Immature natural killer cell (primary cell): ENCODE results near the gene ABI3BP. TPM values are rescaled to one million over a fixed set of nuclear protein-coding genes. Genes with fewer than 3 reads are reported as not detected.

Experiments used
- DNase-seq, 3 donors: peaks; one replicate each; pipeline ENCODE4 v3.0.0; 2022; ENCODE audit warnings: mixed read lengths in 1 of 3
- H3K27ac Mint-ChIP-seq, 6 donors: one replicate each; pipeline ENCODE4 v1.8.0; 2020; ENCODE audit warnings: mixed read lengths in 6 of 6, mild to moderate bottlenecking in 5 of 6, inconsistent platforms in 4 of 6, moderate library complexity in 3 of 6
- H3K27me3 Mint-ChIP-seq, 3 donors: one replicate each; pipeline ENCODE4 v1.8.0; 2020 to 2021; ENCODE audit warnings: low read depth in 3 of 3, mild to moderate bottlenecking in 3 of 3, mixed read lengths in 3 of 3, moderate library complexity in 3 of 3, inconsistent platforms in 1 of 3
- H3K36me3 Mint-ChIP-seq, 3 donors: one replicate each; pipeline ENCODE4 v1.8.0; 2020; ENCODE audit warnings: mixed read lengths in 3 of 3, inconsistent platforms in 2 of 3, mild to moderate bottlenecking in 2 of 3
- H3K4me1 Mint-ChIP-seq, 2 donors: one replicate each; pipeline ENCODE4 v1.8.0; 2020; ENCODE audit warnings: inconsistent platforms in 2 of 2, mild to moderate bottlenecking in 2 of 2, mixed read lengths in 2 of 2, moderate library complexity in 1 of 2
- H3K4me3 Mint-ChIP-seq, 5 donors: one replicate each; pipeline ENCODE4 v1.8.0; 2020; ENCODE audit warnings: mild to moderate bottlenecking in 5 of 5, mixed read lengths in 5 of 5, inconsistent platforms in 3 of 5, moderate library complexity in 3 of 5
- H3K9me3 Mint-ChIP-seq, 6 donors: one replicate each; pipeline ENCODE4 v1.8.0; 2020; ENCODE audit warnings: mild to moderate bottlenecking in 6 of 6, mixed read lengths in 6 of 6, inconsistent platforms in 4 of 6, moderate library complexity in 3 of 6
- polyA plus RNA-seq, 3 donors: library from polyadenylated mRNA; unstranded; fragments of 300-500 nt; fragmentation: Illumina TruSeq; gene quantifications; one replicate each; pipeline ENCODE4 v1.2.3, GENCODE V29; 2021

The ABI3BP gene
- polyA plus RNA-seq, 3 donors from 2014 or later = not detected

DNA sequence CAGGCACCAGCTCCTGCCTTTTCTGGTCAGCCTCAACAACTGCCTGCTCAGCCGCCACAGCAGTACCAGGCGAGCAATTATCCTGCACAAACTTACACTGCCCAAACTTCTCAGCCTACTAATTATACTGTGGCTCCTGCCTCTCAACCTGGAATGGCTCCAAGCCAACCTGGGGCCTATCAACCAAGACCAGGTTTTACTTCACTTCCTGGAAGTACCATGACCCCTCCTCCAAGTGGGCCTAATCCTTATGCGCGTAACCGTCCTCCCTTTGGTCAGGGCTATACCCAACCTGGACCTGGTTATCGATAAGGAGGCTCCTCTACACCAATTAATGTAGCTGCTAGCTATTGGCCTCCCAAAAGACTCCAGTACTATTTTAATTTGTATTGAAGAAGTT lies 245.0 kb downstream of the ABI3BP start:
- Mint-ChIP-seq H3K4me1 (no peaks in the 10 kb centered on the region), H3K36me3 (peaks cover 28 to 45% (median 32%) of the 10 kb centered on the region in 3 donors), H3K27ac (peak overlapping the region in 1 of 6 donors; percentile 41), H3K9me3 (no peaks in the 10 kb centered on the region), H3K4me3 (no peak overlapping the region), H3K27me3 (no peaks in the 10 kb centered on the region)
- DNase-seq = no peak

DNA sequence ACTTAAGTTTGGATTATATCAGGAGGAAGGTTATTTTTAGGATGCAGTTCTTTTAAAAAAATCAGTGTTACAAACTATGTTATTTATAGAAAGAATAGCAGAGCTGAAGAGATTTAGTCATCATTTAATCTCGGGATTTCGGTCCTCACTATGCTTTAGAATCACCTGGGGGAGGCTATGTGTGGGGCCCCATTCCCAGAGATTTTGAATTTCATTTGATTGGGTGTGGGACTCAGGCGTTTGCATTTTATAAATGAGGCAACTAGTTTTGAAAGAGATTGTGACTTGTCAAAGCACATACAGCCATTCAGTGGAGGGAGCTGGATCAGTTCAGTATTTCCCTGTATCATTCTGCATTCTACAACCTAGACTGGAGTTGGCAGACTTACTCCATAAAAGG lies 247.1 kb downstream of the ABI3BP start:
- H3K4me1 Mint-ChIP-seq = no peaks in the 10 kb centered on the region
- H3K27me3 Mint-ChIP-seq = no peaks in the 10 kb centered on the region
- H3K9me3 Mint-ChIP-seq = no peaks in the 10 kb centered on the region
- H3K27ac Mint-ChIP-seq = no peak overlapping the region
- no peak overlapping the region for H3K4me3 Mint-ChIP-seq
- DNase-seq = no peak
- H3K36me3 Mint-ChIP-seq = peaks cover 29 to 38% (median 30%) of the 10 kb centered on the region in 3 donors

DNA sequence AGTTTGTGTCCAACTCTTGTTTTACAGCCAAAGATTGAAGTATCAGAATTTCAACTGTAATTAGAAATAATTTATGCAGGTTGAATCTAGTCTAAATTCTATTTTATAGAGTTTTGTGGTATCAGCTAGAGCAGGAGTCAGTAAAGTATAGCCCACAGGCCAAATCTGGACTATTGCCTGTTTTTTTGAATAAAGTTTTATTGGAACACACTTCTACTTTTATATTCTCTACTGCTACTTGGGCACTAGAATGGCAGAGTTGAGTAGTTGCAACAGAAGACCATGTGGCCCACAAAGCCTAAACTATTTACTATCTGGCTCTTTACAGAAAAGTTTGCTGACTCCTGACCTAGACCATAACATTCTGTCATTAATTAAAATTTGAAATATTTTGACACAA lies 247.6 kb downstream of the ABI3BP start:
- Mint-ChIP-seq H3K27me3 (no peaks in the 10 kb centered on the region), H3K36me3 (peaks cover 26 to 35% (median 30%) of the 10 kb centered on the region in 3 donors), H3K27ac (no peak overlapping the region), H3K4me1 (no peaks in the 10 kb centered on the region), H3K4me3 (no peak overlapping the region), H3K9me3 (no peaks in the 10 kb centered on the region)
- DNase-seq = no peak

DNA sequence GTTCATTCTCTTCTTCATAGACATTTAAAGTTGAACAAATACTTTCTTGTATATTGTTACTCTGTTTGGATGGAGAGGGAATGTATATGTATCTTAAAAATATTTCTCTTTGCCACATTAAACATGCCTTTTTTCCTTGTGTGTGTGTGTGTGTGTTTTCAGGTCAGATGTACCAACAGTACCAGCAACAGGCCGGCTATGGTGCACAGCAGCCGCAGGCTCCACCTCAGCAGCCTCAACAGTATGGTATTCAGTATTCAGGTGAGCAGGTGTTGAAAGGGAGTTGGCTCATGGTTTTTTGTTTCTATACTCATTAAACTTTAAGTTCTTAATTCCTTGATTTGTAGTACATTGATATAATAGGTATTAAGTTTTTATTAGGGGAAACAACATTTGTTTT lies 248.6 kb downstream of the ABI3BP start:
- H3K4me1 Mint-ChIP-seq = no peaks in the 10 kb centered on the region
- H3K9me3 Mint-ChIP-seq = no peaks in the 10 kb centered on the region
- no peak for DNase-seq
- peaks cover 22 to 32% (median 31%) of the 10 kb centered on the region in 3 donors for H3K36me3 Mint-ChIP-seq
- no peak overlapping the region for H3K4me3 Mint-ChIP-seq
- H3K27me3 Mint-ChIP-seq = no peaks in the 10 kb centered on the region
- peak overlapping the region in 2 of 6 donors; percentile 13 to 71 for H3K27ac Mint-ChIP-seq

DNA sequence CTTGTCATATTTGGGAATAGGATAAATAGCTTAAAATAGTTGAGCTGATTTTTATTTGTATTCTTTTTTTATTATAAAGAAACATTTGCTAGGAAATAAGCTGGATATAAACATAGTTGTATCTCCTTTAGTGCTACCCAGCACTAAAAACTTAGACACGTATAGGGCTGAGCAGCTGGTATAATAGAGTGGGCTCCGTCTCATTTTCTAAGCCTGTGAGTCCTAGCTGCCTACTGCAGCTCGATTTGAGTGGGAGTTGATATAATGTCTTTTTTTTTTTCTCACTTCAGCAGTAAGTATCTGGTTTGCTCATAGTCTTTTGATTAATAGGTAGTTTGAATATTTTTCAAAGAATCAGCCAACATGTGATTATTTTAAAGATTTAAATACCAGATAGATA lies 249.7 kb downstream of the ABI3BP start:
- Mint-ChIP-seq H3K27me3 (no peaks in the 10 kb centered on the region), H3K9me3 (no peaks in the 10 kb centered on the region), H3K27ac (no peak overlapping the region), H3K4me3 (no peak overlapping the region), H3K4me1 (no peaks in the 10 kb centered on the region), H3K36me3 (peaks cover 19 to 31% (median 26%) of the 10 kb centered on the region in 3 donors)
- no peak for DNase-seq

DNA sequence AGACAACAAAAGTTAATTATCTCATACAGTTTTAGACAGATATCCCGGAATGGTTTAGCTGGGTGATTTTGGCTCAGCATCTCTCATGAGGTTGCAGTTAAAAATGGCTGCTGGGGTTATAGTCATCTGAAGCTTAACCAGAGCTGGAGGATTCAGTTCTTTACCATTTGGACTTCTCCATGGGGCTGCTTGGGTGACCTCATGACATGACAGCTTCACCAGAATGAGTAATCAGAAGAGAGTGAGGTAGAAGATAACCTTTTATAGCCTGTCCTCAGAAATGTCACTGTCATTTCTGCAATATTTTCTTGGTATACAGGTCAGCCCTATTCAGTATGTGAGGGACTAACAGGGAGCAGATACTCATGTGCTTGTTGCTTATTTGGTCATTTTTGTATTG lies 253.0 kb downstream of the ABI3BP start:
- H3K36me3 Mint-ChIP-seq = peaks cover 23 to 28% (median 25%) of the 10 kb centered on the region in 3 donors
- H3K27me3 Mint-ChIP-seq = no peaks in the 10 kb centered on the region
- no peak overlapping the region for H3K4me3 Mint-ChIP-seq
- no peak for DNase-seq
- no peak overlapping the region for H3K27ac Mint-ChIP-seq
- H3K9me3 Mint-ChIP-seq = no peaks in the 10 kb centered on the region
- no peaks in the 10 kb centered on the region for H3K4me1 Mint-ChIP-seq

DNA sequence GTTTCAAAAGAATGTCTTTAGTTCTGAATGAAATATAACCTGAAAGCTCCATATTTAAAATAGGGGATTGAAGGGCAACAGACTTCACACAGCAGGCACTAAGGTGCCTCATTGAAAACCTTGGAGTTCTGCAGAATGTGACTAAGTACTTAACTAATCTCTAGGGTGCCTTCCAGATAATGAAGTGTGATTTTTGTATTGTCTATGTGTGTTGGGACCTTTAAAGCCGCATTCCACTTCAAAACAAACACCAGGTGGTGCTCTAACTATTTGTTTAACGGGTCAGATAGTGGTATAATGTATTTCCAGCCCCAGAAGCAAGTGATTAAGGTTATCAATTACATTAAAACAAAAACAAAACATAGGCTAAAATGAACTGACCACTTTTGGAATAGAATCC lies 255.9 kb downstream of the ABI3BP start:
- H3K36me3 Mint-ChIP-seq = peaks cover 24 to 37% (median 32%) of the 10 kb centered on the region in 3 donors
- no peak overlapping the region for H3K27ac Mint-ChIP-seq
- no peak for DNase-seq
- H3K4me3 Mint-ChIP-seq = no peak overlapping the region
- H3K27me3 Mint-ChIP-seq = no peaks in the 10 kb centered on the region
- no peaks in the 10 kb centered on the region for H3K9me3 Mint-ChIP-seq
- peaks cover 3 to 24% of the 10 kb centered on the region in 2 donors for H3K4me1 Mint-ChIP-seq

DNA sequence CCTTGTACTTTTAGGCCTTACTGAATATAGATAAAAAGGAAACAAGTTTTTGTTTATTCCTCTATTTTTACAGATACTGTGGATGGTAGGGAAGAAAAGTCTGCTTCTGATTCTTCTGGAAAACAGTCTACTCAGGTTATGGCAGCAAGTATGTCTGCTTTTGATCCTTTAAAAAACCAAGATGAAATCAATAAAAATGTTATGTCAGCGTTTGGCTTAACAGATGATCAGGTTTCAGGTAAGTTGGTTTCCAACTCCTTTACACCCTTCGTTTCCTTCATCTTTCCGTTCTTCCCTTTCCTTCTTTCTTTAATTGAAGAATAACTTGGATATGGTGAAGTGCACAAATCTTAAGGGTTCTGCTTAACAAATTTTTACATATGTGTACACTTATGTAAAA lies 260.8 kb downstream of the ABI3BP start:
- H3K9me3 Mint-ChIP-seq = no peaks in the 10 kb centered on the region
- H3K36me3 Mint-ChIP-seq = peaks cover 20 to 34% (median 31%) of the 10 kb centered on the region in 3 donors
- H3K4me1 Mint-ChIP-seq = peaks cover 9 to 38% of the 10 kb centered on the region in 2 donors
- H3K27ac Mint-ChIP-seq = no peak overlapping the region
- H3K27me3 Mint-ChIP-seq = no peaks in the 10 kb centered on the region
- no peak for DNase-seq
- no peak overlapping the region for H3K4me3 Mint-ChIP-seq

DNA sequence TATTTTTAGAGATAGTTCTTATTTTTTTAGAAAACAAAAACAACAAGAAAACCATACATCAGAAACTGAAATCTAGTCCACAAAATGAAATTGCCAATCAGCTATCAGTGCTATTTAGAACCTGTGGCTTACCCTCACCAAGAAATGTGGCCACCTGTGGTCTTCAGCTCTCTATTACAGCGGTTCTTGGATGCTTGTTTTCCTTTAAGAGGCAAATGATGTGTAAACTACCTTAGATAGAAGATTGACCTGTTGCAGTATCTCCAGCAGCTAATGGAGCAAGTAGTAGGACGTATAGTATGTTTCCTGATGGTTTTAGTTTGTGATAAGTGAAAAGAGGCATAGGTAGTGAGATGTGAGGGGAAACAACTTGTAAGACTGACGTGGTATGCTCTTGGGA lies 262.7 kb downstream of the ABI3BP start:
- H3K4me3 Mint-ChIP-seq = no peak overlapping the region
- H3K27ac Mint-ChIP-seq = peak overlapping the region in 2 of 6 donors; percentile 5
- H3K36me3 Mint-ChIP-seq = peaks cover 9 to 27% (median 18%) of the 10 kb centered on the region in 3 donors
- H3K27me3 Mint-ChIP-seq = no peaks in the 10 kb centered on the region
- H3K4me1 Mint-ChIP-seq = peaks cover 20 to 57% of the 10 kb centered on the region in 2 donors
- DNase-seq = no peak
- no peaks in the 10 kb centered on the region for H3K9me3 Mint-ChIP-seq

DNA sequence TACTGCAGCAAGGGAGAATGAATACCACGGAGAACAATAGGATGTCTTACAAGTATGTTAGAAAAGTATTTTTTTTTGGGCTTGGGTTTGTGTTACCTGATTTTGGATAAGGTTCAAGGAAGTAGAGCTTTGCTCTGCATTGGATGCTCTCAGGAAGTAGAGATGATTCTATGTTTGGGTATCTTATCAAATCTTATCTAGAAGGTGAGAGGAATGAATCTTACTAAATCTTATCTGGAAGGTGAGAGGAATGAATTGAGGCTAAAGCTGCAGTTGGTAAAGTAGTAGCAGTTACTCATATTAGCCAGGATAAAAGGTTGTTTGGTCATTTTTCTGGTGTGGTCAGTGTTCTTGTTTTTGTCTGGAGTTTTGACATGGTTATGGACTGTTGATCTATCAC lies 266.5 kb downstream of the ABI3BP start:
- no peak overlapping the region for H3K4me3 Mint-ChIP-seq
- no peak for DNase-seq
- H3K9me3 Mint-ChIP-seq = no peaks in the 10 kb centered on the region
- peaks cover 17 to 40% of the 10 kb centered on the region in 2 donors for H3K4me1 Mint-ChIP-seq
- H3K27ac Mint-ChIP-seq = peak overlapping the region; percentile 10 to 74 (median 30)
- peaks cover 4 to 14% (median 9%) of the 10 kb centered on the region in 3 donors for H3K36me3 Mint-ChIP-seq
- peaks cover 0 to 1% (median 0%) of the 10 kb centered on the region in 3 donors for H3K27me3 Mint-ChIP-seq

DNA sequence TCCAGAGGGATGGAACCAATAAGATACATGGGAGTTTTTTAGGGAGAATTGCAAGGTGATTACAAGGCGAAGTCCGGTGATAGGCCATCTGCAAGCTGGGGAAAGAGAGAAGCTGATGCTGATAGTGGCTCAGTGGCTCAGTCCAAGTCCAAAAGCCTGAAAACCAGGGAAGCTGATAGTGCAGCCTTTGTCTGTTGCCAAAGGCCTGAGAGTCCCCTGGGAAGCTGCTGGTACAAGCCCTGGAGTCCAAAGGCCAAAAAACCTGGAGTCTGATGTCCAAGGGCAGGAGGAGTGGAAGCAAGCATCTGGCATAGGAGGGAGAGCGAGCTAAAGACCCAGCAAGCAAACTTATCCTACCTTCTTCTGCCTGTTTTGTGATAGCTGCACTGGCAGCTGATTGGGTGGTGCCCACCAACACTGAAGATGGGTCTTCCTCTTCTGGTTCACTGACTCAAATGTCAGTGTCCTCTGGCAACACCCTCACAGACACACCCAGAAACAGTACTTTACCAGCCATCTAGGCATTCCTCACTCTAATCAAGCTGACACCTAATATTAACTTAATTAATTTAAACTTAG lies 267.2 kb downstream of the ABI3BP start:
- no peak for DNase-seq
- H3K9me3 Mint-ChIP-seq = no peaks in the 10 kb centered on the region
- H3K36me3 Mint-ChIP-seq = peaks cover 9 to 17% (median 10%) of the 10 kb centered on the region in 3 donors
- H3K27ac Mint-ChIP-seq = peak overlapping the region in 3 of 6 donors; percentile 46 to 67 (median 54)
- no peak overlapping the region for H3K4me3 Mint-ChIP-seq
- H3K4me1 Mint-ChIP-seq = peaks cover 17 to 40% of the 10 kb centered on the region in 2 donors
- H3K27me3 Mint-ChIP-seq = peaks cover 0 to 1% (median 0%) of the 10 kb centered on the region in 3 donors

DNA sequence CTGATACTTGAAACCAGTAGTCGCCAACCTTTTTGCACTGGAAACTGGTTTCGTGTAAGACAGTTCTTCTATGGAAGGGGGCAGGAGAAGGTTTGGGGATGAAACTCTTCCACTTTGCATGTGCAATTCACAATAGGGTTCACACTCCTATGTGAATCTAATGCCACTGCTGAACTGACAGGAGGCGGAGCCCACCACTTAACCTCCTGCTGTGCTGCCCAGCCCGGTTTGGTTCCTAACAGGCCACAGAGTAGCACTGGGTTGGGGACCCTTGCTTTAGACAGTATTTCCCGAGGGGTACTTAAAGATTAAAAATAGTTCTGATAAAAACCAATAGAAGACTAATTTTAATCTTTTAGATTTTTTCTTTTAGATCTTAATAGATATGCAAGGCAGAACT lies 272.8 kb downstream of the ABI3BP start:
- Mint-ChIP-seq H3K9me3 (no peaks in the 10 kb centered on the region), H3K4me3 (no peak overlapping the region)

DNA sequence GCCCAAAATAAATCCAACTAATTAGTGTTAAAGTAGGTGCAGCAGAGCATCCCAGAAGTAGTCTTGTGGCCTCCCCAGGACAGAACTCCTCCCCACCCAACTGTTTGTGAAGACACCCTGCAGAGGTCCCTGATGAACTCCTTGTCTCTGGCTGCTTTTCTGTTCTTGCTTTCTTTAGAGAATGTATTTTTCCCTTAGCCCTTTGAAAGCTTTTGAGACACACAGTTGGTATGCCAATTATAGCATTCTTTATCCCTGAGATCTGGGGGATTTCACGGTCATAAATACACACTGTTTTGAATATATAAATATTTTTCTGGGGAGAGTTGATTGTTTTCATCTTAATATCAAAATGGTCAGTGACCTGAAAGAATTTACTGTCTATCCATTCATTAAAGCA lies 274.1 kb downstream of the ABI3BP start:
- Mint-ChIP-seq H3K4me3 (no peak overlapping the region), H3K4me1 (peaks cover 30 to 60% of the 10 kb centered on the region in 2 donors), H3K9me3 (no peaks in the 10 kb centered on the region), H3K36me3 (peaks cover 14 to 22% (median 15%) of the 10 kb centered on the region in 3 donors), H3K27ac (no peak overlapping the region), H3K27me3 (peaks cover 0 to 1% (median 0%) of the 10 kb centered on the region in 3 donors)
- DNase-seq = no peak

More for the DNA sequence above, 272.8 kb downstream of the ABI3BP start:
- Mint-ChIP-seq H3K36me3 (peaks cover 14 to 22% (median 15%) of the 10 kb centered on the region in 3 donors), H3K4me1 (peaks cover 24 to 57% of the 10 kb centered on the region in 2 donors), H3K27me3 (peaks cover 0 to 1% (median 0%) of the 10 kb centered on the region in 3 donors), H3K27ac (no peak overlapping the region)
- DNase-seq = no peak

DNA sequence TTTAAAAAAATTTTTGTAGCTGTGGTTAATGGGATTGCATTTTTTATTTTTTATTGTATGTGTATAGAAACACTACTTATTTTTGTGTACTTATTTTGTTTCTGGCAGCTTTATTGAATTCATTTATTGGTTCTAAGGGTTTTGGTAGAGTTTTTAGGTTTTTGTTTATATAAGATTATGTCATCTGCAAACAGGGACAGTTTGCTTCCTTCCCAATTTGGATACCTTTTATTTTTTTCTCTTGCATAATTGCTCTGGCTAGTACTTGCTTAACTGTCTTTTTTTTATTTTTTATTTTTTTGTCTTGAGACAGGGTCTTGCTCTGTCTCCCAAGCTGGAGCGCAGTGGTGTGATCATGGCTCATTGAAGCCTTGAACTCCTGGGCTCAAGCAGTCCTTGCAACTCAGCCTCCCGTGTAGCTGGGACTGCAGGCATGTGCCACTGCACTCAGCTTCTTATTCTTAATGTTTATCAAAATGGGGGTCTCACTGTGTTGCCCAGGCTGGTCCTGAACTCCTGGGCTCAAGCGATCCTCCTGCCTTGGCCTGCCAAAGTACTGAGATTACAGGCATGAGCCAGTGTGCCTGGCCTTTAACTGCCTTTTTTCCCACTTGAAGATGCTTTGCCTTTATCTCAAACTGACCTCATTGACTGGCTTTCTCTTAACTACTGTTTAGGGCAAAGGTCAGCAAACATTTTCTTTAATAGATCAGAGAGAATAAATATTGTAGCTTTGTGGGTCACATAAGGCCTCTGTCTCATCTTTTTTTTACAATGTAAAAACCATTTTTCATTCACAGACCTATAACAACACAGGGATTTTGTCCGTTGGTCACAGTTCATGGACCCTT lies 275.4 kb downstream of the ABI3BP start:
- H3K36me3 Mint-ChIP-seq = peaks cover 14 to 24% (median 19%) of the 10 kb centered on the region in 3 donors
- H3K4me3 Mint-ChIP-seq = no peak overlapping the region
- peaks cover 32 to 70% of the 10 kb centered on the region in 2 donors for H3K4me1 Mint-ChIP-seq

More for the DNA sequence above, 275.4 kb downstream of the ABI3BP start:
- peak overlapping the region in 1 of 6 donors; percentile 51 for H3K27ac Mint-ChIP-seq
- no peak for DNase-seq
- H3K9me3 Mint-ChIP-seq = no peaks in the 10 kb centered on the region
- H3K27me3 Mint-ChIP-seq = peaks cover 0 to 1% (median 0%) of the 10 kb centered on the region in 3 donors
